HEK293T (cell line): ENCODE measurements around the gene NLN.
"Not testable (repeated sequence)": the region's sequence is repeated elsewhere in the genome, so short reads cannot be mapped to it uniquely, and the experiment has no call there.

Source experiments
- BHLHE40 ChIP-seq: fragments of 450-650 bp; IDR thresholded peaks from 2 replicates; pipeline ENCODE4 v1.6.1; 2016; ENCODE audit warnings: mild to moderate bottlenecking, moderate library complexity, borderline replicate concordance
- FOXA1 ChIP-seq: fragments of 450-650 bp; IDR thresholded peaks from 2 replicates; pipeline ENCODE4 v1.6.1; 2016; ENCODE audit warnings: mild to moderate bottlenecking
- FOXK2 ChIP-seq: fragments of 450-650 bp; IDR thresholded peaks from 2 replicates; pipeline ENCODE4 v1.6.1; 2016; ENCODE audit warnings: mild to moderate bottlenecking
- FOXM1 ChIP-seq: fragments of 450-650 bp; IDR thresholded peaks from 2 replicates; pipeline ENCODE4 v1.6.1; 2017; ENCODE audit warnings: mild to moderate bottlenecking, borderline replicate concordance
- HDGF ChIP-seq: fragments of 450-650 bp; IDR thresholded peaks from 2 replicates; pipeline ENCODE4 v1.6.1; 2017; ENCODE audit warnings: antibody characterized with exemption, borderline replicate concordance
- NFRKB ChIP-seq: fragments of 450-650 bp; IDR thresholded peaks from 2 replicates; pipeline ENCODE4 v1.6.1; 2016; ENCODE audit warnings: mild to moderate bottlenecking, moderate library complexity
- SP1 ChIP-seq: fragments of 450-650 bp; IDR thresholded peaks from 2 replicates; pipeline ENCODE4 v1.6.1; 2017
- SUZ12 ChIP-seq: fragments of 450-650 bp; IDR thresholded peaks from 2 replicates; pipeline ENCODE4 v1.6.1; 2016; ENCODE audit warnings: mild to moderate bottlenecking
- TARDBP ChIP-seq: fragments of 450-650 bp; IDR thresholded peaks from 2 replicates; pipeline ENCODE4 v1.6.1; 2016
- ZNF384 ChIP-seq: fragments of 450-650 bp; IDR thresholded peaks from 2 replicates; pipeline ENCODE4 v1.6.1; 2016

DNA sequence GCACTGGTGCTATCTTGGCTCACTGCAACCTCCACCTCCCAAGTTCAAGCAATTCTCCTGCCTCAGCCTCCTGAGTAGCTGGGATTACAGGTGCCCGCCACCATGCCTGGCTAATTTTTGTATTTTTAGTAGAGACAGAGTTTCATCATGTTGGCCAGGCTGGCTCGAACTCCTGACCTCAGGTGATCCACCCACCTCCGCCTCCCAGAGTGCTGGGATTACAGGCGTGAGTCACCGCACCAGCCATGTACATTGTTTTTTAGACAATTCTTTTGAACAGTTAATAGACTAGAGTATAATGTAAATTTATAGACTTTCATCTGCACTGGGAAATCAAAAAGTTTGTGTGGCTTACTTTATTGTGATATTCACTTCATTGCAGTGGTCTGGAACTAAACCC is 85.5 kb downstream of the NLN start:
- TF ChIP-seq TARDBP, SP1, BHLHE40, FOXM1, NFRKB, ZNF384, SUZ12, HDGF, FOXK2, FOXA1: not testable (repeated sequence)
